Ishikawa (cell line): ENCODE measurements around the gene ZFP37.

Source experiments
- EP300 ChIP-seq: IDR thresholded peaks from 2 replicates; pipeline ENCODE4 v1.6.1; 2012; ENCODE audit warnings: borderline replicate concordance
- NFIC ChIP-seq: IDR thresholded peaks from 2 replicates; pipeline ENCODE4 v1.6.1; 2012
- TAF1 ChIP-seq: IDR thresholded peaks from 2 replicates; pipeline ENCODE4 v1.6.1; 2012; ENCODE audit warnings: low read depth, mild to moderate bottlenecking
- TF ChIP-seq, protein P1 (sequence below): IDR thresholded peaks from 2 replicates; pipeline ENCODE4 v1.6.1; 2012; ENCODE audit warnings: low read depth, mild to moderate bottlenecking

GRCh38 chr9:112997236-112997941 is 59.1 kb downstream of the ZFP37 start:
- no peak for TF ChIP-seq NFIC
- TF ChIP-seq, protein P1, sequence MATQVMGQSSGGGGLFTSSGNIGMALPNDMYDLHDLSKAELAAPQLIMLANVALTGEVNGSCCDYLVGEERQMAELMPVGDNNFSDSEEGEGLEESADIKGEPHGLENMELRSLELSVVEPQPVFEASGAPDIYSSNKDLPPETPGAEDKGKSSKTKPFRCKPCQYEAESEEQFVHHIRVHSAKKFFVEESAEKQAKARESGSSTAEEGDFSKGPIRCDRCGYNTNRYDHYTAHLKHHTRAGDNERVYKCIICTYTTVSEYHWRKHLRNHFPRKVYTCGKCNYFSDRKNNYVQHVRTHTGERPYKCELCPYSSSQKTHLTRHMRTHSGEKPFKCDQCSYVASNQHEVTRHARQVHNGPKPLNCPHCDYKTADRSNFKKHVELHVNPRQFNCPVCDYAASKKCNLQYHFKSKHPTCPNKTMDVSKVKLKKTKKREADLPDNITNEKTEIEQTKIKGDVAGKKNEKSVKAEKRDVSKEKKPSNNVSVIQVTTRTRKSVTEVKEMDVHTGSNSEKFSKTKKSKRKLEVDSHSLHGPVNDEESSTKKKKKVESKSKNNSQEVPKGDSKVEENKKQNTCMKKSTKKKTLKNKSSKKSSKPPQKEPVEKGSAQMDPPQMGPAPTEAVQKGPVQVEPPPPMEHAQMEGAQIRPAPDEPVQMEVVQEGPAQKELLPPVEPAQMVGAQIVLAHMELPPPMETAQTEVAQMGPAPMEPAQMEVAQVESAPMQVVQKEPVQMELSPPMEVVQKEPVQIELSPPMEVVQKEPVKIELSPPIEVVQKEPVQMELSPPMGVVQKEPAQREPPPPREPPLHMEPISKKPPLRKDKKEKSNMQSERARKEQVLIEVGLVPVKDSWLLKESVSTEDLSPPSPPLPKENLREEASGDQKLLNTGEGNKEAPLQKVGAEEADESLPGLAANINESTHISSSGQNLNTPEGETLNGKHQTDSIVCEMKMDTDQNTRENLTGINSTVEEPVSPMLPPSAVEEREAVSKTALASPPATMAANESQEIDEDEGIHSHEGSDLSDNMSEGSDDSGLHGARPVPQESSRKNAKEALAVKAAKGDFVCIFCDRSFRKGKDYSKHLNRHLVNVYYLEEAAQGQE, result no peak
- TF ChIP-seq EP300, result no peak
- no peak for TF ChIP-seq TAF1
